GM12801 (cell line): ENCODE measurements around the gene OR8B4.

ENCODE experiments used
- TF ChIP-seq, protein P1 (sequence below): IDR thresholded peaks from one replicate; pipeline ENCODE4 v1.5.1; 2011; ENCODE audit warnings: control low read depth; ENCODE audit not compliant: insufficient read length; ENCODE audit errors: extremely low read depth

The OR8B4 gene, protein sequence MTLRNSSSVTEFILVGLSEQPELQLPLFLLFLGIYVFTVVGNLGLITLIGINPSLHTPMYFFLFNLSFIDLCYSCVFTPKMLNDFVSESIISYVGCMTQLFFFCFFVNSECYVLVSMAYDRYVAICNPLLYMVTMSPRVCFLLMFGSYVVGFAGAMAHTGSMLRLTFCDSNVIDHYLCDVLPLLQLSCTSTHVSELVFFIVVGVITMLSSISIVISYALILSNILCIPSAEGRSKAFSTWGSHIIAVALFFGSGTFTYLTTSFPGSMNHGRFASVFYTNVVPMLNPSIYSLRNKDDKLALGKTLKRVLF

DNA sequence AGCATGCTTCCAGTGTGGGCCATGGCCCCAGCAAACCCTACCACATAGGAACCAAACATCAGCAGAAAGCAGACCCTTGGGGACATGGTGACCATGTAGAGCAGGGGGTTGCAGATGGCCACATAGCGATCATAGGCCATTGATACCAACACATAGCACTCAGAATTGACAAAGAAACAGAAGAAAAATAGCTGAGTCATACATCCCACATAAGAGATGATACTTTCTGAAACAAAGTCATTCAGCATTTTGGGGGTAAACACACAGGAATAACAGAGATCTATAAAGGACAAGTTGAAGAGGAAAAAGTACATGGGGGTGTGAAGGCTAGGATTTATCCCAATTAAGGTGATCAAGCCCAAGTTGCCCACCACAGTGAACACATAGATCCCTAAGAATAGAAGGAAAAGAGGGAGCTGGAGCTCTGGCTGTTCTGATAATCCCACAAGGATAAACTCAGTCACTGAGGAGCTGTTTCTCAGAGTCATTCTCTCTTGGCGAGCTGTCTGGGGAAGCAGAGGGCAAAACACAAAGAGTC, at the start of gene OR8B4:
OR8B4 (minus strand) TSS at position 488 of the 538 bp plus-strand sequence; CDS start at position 488, 0 bp downstream.
- TF ChIP-seq, protein P1, sequence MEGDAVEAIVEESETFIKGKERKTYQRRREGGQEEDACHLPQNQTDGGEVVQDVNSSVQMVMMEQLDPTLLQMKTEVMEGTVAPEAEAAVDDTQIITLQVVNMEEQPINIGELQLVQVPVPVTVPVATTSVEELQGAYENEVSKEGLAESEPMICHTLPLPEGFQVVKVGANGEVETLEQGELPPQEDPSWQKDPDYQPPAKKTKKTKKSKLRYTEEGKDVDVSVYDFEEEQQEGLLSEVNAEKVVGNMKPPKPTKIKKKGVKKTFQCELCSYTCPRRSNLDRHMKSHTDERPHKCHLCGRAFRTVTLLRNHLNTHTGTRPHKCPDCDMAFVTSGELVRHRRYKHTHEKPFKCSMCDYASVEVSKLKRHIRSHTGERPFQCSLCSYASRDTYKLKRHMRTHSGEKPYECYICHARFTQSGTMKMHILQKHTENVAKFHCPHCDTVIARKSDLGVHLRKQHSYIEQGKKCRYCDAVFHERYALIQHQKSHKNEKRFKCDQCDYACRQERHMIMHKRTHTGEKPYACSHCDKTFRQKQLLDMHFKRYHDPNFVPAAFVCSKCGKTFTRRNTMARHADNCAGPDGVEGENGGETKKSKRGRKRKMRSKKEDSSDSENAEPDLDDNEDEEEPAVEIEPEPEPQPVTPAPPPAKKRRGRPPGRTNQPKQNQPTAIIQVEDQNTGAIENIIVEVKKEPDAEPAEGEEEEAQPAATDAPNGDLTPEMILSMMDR: no peak

DNA sequence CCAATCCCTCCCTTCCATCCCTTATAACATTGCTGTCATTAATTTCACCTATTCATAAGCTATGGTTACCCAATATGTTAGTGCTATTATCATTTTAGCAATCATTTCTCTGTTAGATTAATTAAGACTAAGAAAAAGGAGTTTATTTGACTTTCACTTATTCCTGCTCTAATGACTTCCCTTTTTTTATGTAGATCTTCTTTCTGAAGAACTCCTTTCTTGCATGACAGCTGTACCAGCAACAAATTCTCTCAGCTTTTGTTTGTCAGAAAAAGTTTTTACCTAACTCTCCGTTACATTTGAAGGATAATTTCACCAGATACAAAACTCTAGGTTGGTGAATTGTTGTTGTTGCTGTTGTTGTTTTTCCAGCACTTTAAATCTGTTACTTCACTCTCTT, 49.4 kb upstream of the OR8B4 start:
- TF ChIP-seq, protein P1: no peak

DNA sequence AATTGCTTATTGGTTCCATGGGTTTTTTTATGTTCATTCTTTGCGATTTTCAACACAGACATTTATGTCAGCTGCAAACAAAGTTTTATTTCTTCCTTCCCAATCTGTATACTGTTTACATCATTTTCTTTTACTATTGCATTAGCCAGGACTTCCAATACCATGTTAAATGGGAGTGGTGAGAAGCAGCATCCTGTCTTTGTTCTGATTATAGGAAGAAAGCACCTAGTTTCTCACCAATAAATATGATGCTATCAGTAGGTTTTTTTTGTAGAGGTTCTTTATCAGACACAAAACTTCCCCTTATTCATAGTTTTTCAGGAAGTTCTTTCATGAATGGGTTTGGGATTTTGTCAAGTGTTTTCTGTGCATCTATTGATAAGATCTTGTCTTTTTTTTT, 48.8 kb upstream of the OR8B4 start:
- TF ChIP-seq, protein P1: no peak

DNA sequence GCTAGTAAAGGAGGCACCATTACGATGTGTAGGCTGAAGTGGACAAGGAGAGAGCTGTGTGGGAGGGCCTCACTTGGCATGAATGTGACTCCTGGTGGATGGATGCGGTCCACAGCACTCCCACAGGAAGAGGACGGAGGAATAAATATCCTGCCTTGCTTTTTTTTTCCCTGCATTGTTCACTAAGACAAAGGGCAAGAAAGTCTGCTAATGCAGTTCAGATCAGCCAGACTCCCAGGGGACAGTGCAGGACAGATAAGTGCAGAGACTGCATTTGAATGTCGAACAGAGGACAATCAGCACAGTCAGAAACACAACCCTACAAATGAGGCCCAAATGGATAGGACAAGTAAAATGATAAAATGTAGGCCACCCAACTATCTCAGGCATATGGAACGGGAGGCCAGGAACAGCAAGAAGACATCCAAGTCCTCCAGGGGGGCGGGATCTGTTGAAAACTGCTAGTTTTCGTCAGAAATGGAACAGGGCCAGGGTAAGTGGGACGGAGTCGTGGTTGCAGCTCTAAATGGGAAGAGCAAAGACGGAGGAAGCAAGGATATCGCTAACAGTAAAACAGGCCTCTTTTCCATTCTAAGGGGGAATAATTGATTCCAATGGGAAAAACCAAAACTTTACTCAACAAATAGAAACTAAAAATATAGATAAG, 46.0 kb upstream of the OR8B4 start:
- TF ChIP-seq, protein P1: no peak

DNA sequence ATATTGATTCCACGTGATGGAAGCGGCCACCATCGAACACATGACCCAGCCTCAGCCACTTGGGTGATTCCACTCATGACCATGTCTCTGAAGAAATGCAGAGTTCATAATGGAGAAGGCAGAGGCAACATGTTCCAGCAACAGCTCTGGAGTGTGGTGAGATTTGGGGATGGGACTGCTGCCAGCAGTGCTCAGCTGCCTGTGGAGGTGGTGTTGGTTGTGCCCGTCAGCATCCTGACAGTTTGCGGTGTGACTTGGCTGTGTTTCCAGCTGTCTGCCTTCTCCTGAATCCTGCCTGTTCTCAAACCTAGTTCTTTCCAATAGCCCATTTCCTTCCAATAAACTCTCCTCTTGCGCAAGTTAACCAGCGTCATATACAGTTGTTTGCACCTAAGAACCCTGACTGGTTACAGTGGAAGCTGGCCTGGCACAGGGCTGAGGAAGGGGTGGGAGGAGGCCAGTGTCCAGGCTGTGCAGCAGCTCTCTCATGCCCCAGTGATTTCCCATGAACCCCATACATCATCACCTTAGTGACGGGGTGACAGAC, 42.8 kb upstream of the OR8B4 start:
- TF ChIP-seq, protein P1: no peak

DNA sequence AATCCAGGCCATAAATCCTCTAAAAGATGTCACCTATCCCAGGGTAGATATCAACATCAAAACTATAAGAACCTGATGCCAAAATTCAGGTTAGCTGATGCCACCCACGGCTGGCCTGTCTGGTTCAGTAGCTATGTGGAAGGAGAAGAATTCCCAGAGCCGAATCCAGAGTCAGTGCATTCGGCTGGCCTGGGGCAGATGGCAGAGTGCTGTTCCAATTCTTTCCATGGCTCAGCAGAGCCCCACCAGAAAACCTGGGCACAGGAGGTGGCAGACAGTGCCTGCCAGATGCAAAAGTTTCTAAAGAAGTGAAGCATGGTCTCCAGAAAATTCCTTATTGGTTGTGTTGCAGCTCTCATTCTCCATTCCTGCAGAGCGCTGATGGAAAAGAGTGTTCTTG, 40.7 kb upstream of the OR8B4 start:
- TF ChIP-seq, protein P1: no peak

DNA sequence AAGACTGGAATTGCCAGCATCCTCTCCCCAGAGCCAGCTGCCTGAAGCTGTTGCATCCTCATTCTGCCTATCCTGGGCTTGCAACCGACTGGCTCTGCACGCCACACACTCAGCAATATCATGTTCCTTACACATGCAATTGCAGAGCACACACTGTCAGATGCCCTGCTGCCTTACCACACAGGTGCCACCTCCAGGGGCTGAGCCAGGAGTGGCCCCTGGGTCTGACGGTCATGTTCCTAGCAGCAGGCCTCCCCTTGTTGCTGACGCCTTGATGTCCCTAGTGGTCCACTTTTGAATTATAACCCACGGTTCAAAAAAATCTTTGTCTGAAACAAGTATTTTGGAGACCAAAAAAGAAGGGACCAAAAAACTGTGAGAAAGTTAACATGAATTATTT, 39.3 kb upstream of the OR8B4 start:
- TF ChIP-seq, protein P1: no peak
